GM23248 (cell line): ENCODE results near the gene FZD1. TPM values are rescaled to one million over a fixed set of nuclear protein-coding genes. Genes with fewer than 3 reads are reported as not detected.

Source experiments
- DNase-seq: peaks from one replicate; pipeline ENCODE4 v3.0.0-alpha.2; 2015
- H2AFZ ChIP-seq: fragments of 200-600 bp; sonication (generic); 2 replicates; pipeline ENCODE4 v1.6.1; 2016; ENCODE audit warnings: antibody characterized with exemption
- H3F3A ChIP-seq: fragments of 200-600 bp; sonication (generic); 2 replicates; pipeline ENCODE4 v1.6.1; 2016; ENCODE audit warnings: mild to moderate bottlenecking, antibody characterized with exemption, mixed run types; ENCODE audit not compliant: insufficient read depth
- H3K27ac ChIP-seq: fragments of 200-600 bp; sonication (generic); 2 replicates; pipeline ENCODE4 v1.5.1; 2016; ENCODE audit warnings: mild to moderate bottlenecking
- H3K27me3 ChIP-seq: fragments of 200-600 bp; sonication (generic); replicated peaks from 2 replicates; pipeline ENCODE4 v1.6.1; 2016; ENCODE audit warnings: mild to moderate bottlenecking; ENCODE audit not compliant: insufficient read depth
- H3K36me3 ChIP-seq: fragments of 200-600 bp; sonication (generic); 2 replicates; pipeline ENCODE4 v1.6.1; 2016; ENCODE audit warnings: low read depth, mild to moderate bottlenecking
- H3K4me1 ChIP-seq: fragments of 200-600 bp; sonication (generic); 2 replicates; pipeline ENCODE4 v1.6.1; 2016; ENCODE audit warnings: mild to moderate bottlenecking; ENCODE audit not compliant: insufficient read depth
- H3K4me2 ChIP-seq: fragments of 200-600 bp; sonication (generic); one replicate; pipeline ENCODE4 v1.6.1; 2016; ENCODE audit warnings: mild to moderate bottlenecking; ENCODE audit not compliant: unreplicated experiment
- H3K4me3 ChIP-seq: fragments of 200-600 bp; sonication (generic); 2 replicates; pipeline ENCODE4 v1.5.1; 2016; ENCODE audit warnings: mild to moderate bottlenecking
- H3K79me2 ChIP-seq: fragments of 200-600 bp; sonication (generic); 2 replicates; pipeline ENCODE4 v1.6.1; 2016; ENCODE audit warnings: mild to moderate bottlenecking; ENCODE audit not compliant: insufficient read depth
- H3K9ac ChIP-seq: fragments of 200-600 bp; sonication (generic); 2 replicates; pipeline ENCODE4 v1.6.1; 2016; ENCODE audit warnings: mild to moderate bottlenecking
- H3K9me2 ChIP-seq: fragments of 200-600 bp; sonication (generic); 2 replicates; pipeline ENCODE4 v1.6.1; 2016; ENCODE audit warnings: mixed run types, mild to moderate bottlenecking, moderate library complexity; ENCODE audit not compliant: insufficient read depth
- H3K9me3 ChIP-seq: fragments of 200-600 bp; sonication (generic); one replicate; pipeline ENCODE4 v1.6.1; 2017; ENCODE audit warnings: low read depth
- H4K20me1 ChIP-seq: fragments of 200-600 bp; sonication (generic); 2 replicates; pipeline ENCODE4 v1.6.0; 2016; ENCODE audit not compliant: insufficient read depth
- EZH2 ChIP-seq: fragments of 200-600 bp; sonication (generic); IDR thresholded peaks from 2 replicates; pipeline ENCODE4 v1.6.1; 2018; ENCODE audit warnings: antibody characterized with exemption, mild to moderate bottlenecking; ENCODE audit not compliant: insufficient read depth, poor library complexity, severe bottlenecking
- EZH2phosphoT487 ChIP-seq: fragments of 200-600 bp; sonication (generic); IDR thresholded peaks from 2 replicates; pipeline ENCODE4 v1.6.1; 2018; ENCODE audit warnings: antibody characterized with exemption, moderate library complexity, mild to moderate bottlenecking, low read depth; ENCODE audit not compliant: insufficient read depth
- WGBS, 2 experiments: methylation state at CpG; one replicate each; pipeline ENCODE4 v1.1.6; 2015 to 2017; ENCODE audit warnings: low lambda C conversion rate in 2 of 2, low coverage in 1 of 2; ENCODE audit errors: missing lambda C conversion rate in 2 of 2; 5-methylcytosine and 5-hydroxymethylcytosine counted together
- in situ Hi-C: fragments of 300-500 bp; cut with MboI; formaldehyde crosslinking; loops from 2 replicates; pipeline ENCODE4 v1.15.0; 2020
- polyA plus RNA-seq: library from polyadenylated mRNA; unstranded; fragments of >200 nt; fragmentation: Nextera tagmentation; extraction: Ambion mirVana; gene quantifications from 2 replicates; pipeline ENCODE4 v1.2.1, GENCODE V29; 2016
- total RNA-seq: library from RNA; depleted of rRNA; stranded (reverse); fragments of >200 nt; shearing (Covaris generic); gene quantifications from 2 replicates; pipeline ENCODE4 v1.2.3, GENCODE V29; 2014

FZD1 gene
- total and polyA plus RNA-seq, 2 experiments from 2014 or later: 4.0 to 15.1 TPM

DNA sequence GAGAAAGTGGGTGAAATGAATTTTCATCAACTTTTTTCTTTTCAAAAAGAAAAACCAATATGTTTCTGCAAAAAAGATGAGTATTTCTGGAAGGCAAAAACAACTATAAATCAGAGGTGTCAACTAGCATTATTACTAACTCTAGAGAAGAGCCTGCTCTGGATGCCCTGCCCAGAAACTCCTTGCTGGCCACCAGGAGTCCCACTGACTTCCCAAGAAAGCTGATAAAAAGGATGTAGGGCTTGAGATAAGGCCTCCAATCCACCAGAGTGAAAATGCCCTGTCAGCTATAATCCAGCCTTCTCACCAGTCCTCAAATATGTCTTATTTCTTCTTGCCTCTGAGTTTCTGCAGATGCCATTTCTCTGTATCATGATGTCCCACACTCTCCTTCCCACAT, 16.7 kb upstream of the FZD1 start:
- Histone ChIP-seq H3K9ac (no peak overlapping the region), H3K27ac (no peak overlapping the region), H2AFZ (no peak overlapping the region), H3K36me3 (no peaks in the 10 kb centered on the region), H3K9me3 (no peaks in the 10 kb centered on the region), H3K4me3 (no peak overlapping the region), H3K4me2 (no peak overlapping the region), H3F3A (peaks cover 21% of the 10 kb centered on the region), H4K20me1 (no peaks in the 10 kb centered on the region), H3K4me1 (peaks cover 32% of the 10 kb centered on the region), H3K9me2 (no peaks in the 10 kb centered on the region), H3K79me2 (no peaks in the 10 kb centered on the region), H3K27me3 (no peaks in the 10 kb centered on the region)
- DNase-seq: no peak
- TF ChIP-seq EZH2phosphoT487 (no peak), EZH2 (no peak)
- in situ Hi-C loops: no loop called here

DNA sequence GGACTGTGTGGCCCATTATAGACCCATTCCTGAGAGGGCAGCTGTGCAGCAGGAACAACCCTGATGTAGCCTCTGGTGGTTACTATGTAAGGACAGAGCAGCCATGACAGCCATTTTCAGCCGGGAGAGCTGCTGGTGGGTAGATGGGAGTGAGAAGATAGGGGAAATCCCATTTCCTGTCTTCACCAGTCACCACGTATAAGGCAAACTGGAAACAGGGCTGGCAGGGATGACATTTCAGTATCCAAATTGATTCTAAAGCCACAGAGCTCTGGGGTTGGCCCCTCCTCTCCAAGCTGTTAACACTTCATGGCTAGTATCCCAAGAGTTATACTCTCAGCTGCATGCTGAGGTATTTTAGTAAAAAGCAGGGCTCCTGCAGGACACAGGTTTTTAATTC, 15.2 kb upstream of the FZD1 start:
- no peaks in the 10 kb centered on the region for H3K79me2 ChIP-seq
- peaks cover 18% of the 10 kb centered on the region for H3K4me1 ChIP-seq
- H3K9me2 ChIP-seq: no peaks in the 10 kb centered on the region
- H3K9me3 ChIP-seq: no peaks in the 10 kb centered on the region
- TF ChIP-seq EZH2phosphoT487 (no peak), EZH2 (no peak)
- H3K27me3 ChIP-seq: no peaks in the 10 kb centered on the region
- no peak overlapping the region for H3K4me2 ChIP-seq
- H3K9ac ChIP-seq: no peak overlapping the region
- peak overlapping the region; percentile 33 for H3K27ac ChIP-seq
- H2AFZ ChIP-seq: no peak overlapping the region
- no peaks in the 10 kb centered on the region for H4K20me1 ChIP-seq
- H3K36me3 ChIP-seq: no peaks in the 10 kb centered on the region
- DNase-seq: no peak
- in situ Hi-C loops: no loop called here
- no peak overlapping the region for H3K4me3 ChIP-seq
- H3F3A ChIP-seq: peaks cover 6% of the 10 kb centered on the region; the same call in 1 of the 2 replicates
- WGBS, 2 experiments: 47 to 53% methylated on average over 2 of the region's 2 CpGs

DNA sequence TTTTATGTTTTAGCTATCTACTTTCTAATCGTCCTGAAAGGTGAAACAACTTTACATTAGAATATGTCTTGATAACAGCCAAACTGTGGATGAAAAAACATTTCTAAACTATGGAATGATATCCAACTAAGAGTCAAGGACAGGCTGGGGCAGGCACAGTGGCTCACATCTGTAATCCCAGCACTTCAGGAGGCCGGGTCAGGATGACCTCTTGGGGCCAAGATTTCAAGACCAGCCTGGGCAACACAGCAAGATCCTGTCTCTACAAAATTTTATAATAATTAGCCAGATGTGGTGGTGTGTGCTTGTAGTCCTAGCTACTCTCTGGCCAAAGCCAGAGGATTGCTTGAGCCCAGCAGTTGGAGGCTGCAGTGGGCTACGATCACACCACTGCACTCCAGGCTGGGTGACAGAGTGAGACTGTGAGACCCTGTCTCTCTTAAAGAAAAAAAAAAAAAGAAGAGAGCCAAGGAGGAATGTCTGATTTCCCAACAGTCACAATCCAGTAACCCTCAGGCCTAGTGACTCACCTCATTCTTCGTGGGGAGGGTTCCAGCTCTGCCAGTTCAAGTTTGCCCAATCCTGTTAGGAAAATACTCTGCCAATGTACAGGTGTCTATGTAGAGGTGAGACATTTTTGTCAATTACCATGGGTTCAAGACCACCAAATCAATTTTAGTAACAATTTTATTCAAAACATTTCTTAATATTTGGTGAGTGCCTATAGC, 14.6 kb upstream of the FZD1 start:
- Histone ChIP-seq H3K36me3 (no peaks in the 10 kb centered on the region), H2AFZ (no peak overlapping the region), H3K79me2 (no peaks in the 10 kb centered on the region), H3K4me2 (no peak overlapping the region), H3K9me3 (no peaks in the 10 kb centered on the region), H4K20me1 (no peaks in the 10 kb centered on the region), H3K9ac (no peak overlapping the region), H3K27me3 (no peaks in the 10 kb centered on the region), H3K9me2 (no peaks in the 10 kb centered on the region), H3K4me1 (peaks cover 12% of the 10 kb centered on the region), H3K4me3 (no peak overlapping the region), H3K27ac (peak overlapping the region; percentile 33), H3F3A (peaks cover 4% of the 10 kb centered on the region; the same call in 1 of the 2 replicates)
- TF ChIP-seq EZH2: no peak
- no peak for TF ChIP-seq EZH2phosphoT487
- in situ Hi-C loops: no loop called here
- WGBS, 2 experiments: 49 to 51% methylated on average over 4 of the region's 4 CpGs
- peak; percentile 87 for DNase-seq

DNA sequence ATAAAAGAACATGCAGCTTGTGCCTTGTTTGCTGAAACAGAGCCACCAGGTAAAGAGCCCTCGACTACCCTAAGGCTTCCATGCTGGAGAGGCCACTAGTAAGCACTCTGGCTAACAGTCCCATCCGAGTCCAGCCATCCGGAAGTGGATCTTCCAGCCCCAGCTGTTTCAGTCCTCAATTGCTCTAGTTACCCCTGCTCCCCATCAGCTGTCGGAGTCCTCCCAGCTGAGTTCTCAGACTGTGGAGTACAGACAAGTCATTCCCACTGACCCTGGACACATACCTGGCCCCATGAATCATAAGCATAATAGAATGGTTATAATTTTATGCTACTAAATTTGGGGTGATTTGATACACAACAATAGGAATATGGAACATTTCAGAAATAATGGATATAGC, 13.5 kb upstream of the FZD1 start:
- in situ Hi-C loops: no loop called here

More for the DNA sequence above, 13.5 kb upstream of the FZD1 start:
- no peak overlapping the region for H2AFZ ChIP-seq
- H3K9ac ChIP-seq: no peak overlapping the region
- H3K9me2 ChIP-seq: no peaks in the 10 kb centered on the region
- no peak overlapping the region for H3K27ac ChIP-seq
- no peaks in the 10 kb centered on the region for H3K27me3 ChIP-seq
- WGBS, 2 experiments: 87 to 90% methylated on average over 4 of the region's 4 CpGs
- peaks cover 12% of the 10 kb centered on the region for H3K4me1 ChIP-seq
- H3K9me3 ChIP-seq: no peaks in the 10 kb centered on the region
- no peaks in the 10 kb centered on the region for H3K36me3 ChIP-seq
- peaks cover 4% of the 10 kb centered on the region; the same call in 1 of the 2 replicates for H3F3A ChIP-seq
- no peaks in the 10 kb centered on the region for H3K79me2 ChIP-seq
- H4K20me1 ChIP-seq: no peaks in the 10 kb centered on the region
- H3K4me2 ChIP-seq: no peak overlapping the region
- DNase-seq: no peak
- TF ChIP-seq EZH2phosphoT487 (no peak), EZH2 (no peak)
- no peak overlapping the region for H3K4me3 ChIP-seq
